Measurements from ENCODE around the gene CLCN6. TPM values are rescaled to one million over a fixed set of nuclear protein-coding genes. Genes with fewer than 3 reads are reported as not detected.

The CLCN6 gene
- total and polyA plus RNA-seq, 2 of the 13 experiments (the other 11 are each of a cell fraction or from before 2014, with no cell fraction given), result 14.9 to 19.3 TPM

DNA sequence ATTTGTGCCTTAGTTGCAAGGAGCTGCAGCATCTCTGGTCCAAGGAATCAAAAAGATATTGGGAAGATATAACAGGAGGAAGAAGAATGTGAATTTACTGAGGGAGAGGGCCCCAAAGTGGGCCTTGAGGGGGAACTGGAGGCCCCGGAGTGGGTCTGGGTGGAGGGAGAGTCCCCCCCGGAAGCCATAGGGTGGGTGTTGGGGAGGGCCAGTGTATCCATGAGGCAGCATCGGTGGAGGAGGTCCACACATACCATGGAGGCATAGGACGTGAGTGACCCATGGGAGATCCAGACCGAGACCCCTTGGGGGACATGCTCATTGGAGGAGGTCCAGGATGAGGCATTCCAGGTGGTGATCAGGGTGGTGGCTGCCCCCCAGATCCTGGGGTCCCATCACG, 44.7 kb upstream of the CLCN6 start (continued):
- TF ChIP-seq, protein P1, sequence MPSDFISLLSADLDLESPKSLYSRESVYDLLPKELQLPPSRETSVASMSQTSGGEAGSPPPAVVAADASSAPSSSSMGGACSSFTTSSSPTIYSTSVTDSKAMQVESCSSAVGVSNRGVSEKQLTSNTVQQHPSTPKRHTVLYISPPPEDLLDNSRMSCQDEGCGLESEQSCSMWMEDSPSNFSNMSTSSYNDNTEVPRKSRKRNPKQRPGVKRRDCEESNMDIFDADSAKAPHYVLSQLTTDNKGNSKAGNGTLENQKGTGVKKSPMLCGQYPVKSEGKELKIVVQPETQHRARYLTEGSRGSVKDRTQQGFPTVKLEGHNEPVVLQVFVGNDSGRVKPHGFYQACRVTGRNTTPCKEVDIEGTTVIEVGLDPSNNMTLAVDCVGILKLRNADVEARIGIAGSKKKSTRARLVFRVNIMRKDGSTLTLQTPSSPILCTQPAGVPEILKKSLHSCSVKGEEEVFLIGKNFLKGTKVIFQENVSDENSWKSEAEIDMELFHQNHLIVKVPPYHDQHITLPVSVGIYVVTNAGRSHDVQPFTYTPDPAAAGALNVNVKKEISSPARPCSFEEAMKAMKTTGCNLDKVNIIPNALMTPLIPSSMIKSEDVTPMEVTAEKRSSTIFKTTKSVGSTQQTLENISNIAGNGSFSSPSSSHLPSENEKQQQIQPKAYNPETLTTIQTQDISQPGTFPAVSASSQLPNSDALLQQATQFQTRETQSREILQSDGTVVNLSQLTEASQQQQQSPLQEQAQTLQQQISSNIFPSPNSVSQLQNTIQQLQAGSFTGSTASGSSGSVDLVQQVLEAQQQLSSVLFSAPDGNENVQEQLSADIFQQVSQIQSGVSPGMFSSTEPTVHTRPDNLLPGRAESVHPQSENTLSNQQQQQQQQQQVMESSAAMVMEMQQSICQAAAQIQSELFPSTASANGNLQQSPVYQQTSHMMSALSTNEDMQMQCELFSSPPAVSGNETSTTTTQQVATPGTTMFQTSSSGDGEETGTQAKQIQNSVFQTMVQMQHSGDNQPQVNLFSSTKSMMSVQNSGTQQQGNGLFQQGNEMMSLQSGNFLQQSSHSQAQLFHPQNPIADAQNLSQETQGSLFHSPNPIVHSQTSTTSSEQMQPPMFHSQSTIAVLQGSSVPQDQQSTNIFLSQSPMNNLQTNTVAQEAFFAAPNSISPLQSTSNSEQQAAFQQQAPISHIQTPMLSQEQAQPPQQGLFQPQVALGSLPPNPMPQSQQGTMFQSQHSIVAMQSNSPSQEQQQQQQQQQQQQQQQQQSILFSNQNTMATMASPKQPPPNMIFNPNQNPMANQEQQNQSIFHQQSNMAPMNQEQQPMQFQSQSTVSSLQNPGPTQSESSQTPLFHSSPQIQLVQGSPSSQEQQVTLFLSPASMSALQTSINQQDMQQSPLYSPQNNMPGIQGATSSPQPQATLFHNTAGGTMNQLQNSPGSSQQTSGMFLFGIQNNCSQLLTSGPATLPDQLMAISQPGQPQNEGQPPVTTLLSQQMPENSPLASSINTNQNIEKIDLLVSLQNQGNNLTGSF (CRISPR knock-in tag; IDR thresholded peaks at IDR 0.05), result no peak
- TF ChIP-seq ZNF468 (CRISPR knock-in tag; IDR thresholded peaks at IDR 0.05) (no peak), ZNF20 (CRISPR knock-in tag; IDR thresholded peaks at IDR 0.05) (no peak), TBX3 (IDR thresholded peaks at IDR 0.05; ENCODE audit: borderline replicate concordance) (no peak), ZNF10 (CRISPR knock-in tag; IDR thresholded peaks at IDR 0.05; ENCODE audit: borderline replicate concordance, low read depth) (no peak), POLR2AphosphoS2 (IDR thresholded peaks at IDR 0.05; ENCODE audit: low read depth, low read length) (no peak)
- TF ChIP-seq, protein P2, sequence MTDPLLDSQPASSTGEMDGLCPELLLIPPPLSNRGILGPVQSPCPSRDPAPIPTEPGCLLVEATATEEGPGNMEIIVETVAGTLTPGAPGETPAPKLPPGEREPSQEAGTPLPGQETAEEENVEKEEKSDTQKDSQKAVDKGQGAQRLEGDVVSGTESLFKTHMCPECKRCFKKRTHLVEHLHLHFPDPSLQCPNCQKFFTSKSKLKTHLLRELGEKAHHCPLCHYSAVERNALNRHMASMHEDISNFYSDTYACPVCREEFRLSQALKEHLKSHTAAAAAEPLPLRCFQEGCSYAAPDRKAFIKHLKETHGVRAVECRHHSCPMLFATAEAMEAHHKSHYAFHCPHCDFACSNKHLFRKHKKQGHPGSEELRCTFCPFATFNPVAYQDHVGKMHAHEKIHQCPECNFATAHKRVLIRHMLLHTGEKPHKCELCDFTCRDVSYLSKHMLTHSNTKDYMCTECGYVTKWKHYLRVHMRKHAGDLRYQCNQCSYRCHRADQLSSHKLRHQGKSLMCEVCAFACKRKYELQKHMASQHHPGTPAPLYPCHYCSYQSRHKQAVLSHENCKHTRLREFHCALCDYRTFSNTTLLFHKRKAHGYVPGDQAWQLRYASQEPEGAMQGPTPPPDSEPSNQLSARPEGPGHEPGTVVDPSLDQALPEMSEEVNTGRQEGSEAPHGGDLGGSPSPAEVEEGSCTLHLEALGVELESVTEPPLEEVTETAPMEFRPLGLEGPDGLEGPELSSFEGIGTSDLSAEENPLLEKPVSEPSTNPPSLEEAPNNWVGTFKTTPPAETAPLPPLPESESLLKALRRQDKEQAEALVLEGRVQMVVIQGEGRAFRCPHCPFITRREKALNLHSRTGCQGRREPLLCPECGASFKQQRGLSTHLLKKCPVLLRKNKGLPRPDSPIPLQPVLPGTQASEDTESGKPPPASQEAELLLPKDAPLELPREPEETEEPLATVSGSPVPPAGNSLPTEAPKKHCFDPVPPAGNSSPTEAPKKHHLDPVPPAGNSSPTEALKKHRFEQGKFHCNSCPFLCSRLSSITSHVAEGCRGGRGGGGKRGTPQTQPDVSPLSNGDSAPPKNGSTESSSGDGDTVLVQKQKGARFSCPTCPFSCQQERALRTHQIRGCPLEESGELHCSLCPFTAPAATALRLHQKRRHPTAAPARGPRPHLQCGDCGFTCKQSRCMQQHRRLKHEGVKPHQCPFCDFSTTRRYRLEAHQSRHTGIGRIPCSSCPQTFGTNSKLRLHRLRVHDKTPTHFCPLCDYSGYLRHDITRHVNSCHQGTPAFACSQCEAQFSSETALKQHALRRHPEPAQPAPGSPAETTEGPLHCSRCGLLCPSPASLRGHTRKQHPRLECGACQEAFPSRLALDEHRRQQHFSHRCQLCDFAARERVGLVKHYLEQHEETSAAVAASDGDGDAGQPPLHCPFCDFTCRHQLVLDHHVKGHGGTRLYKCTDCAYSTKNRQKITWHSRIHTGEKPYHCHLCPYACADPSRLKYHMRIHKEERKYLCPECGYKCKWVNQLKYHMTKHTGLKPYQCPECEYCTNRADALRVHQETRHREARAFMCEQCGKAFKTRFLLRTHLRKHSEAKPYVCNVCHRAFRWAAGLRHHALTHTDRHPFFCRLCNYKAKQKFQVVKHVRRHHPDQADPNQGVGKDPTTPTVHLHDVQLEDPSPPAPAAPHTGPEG (CRISPR knock-in tag; IDR thresholded peaks at IDR 0.05), result no peak
- TF ChIP-seq, protein P3, sequence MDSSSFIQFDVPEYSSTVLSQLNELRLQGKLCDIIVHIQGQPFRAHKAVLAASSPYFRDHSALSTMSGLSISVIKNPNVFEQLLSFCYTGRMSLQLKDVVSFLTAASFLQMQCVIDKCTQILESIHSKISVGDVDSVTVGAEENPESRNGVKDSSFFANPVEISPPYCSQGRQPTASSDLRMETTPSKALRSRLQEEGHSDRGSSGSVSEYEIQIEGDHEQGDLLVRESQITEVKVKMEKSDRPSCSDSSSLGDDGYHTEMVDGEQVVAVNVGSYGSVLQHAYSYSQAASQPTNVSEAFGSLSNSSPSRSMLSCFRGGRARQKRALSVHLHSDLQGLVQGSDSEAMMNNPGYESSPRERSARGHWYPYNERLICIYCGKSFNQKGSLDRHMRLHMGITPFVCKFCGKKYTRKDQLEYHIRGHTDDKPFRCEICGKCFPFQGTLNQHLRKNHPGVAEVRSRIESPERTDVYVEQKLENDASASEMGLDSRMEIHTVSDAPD (CRISPR knock-in tag; IDR thresholded peaks at IDR 0.05), result no peak

Measured in HepG2 (cell line).